ENCODE results near the gene TCHH.

TCHH gene

GRCh38 chr1:152111515-152111968 is 3.7 kb downstream of the TCHH start:
- peak; percentile 27 for ATAC-seq
- no peak for TF ChIP-seq BACH2 (CRISPR knock-in tag; IDR thresholded peaks at IDR 0.05; ENCODE audit: borderline replicate concordance)
- TF ChIP-seq ISL1 (CRISPR knock-in tag; IDR thresholded peaks at IDR 0.05), result no peak
- TF ChIP-seq PPARA (CRISPR knock-in tag; IDR thresholded peaks at IDR 0.05; ENCODE audit: borderline replicate concordance), result no peak
- TF ChIP-seq, protein P1, sequence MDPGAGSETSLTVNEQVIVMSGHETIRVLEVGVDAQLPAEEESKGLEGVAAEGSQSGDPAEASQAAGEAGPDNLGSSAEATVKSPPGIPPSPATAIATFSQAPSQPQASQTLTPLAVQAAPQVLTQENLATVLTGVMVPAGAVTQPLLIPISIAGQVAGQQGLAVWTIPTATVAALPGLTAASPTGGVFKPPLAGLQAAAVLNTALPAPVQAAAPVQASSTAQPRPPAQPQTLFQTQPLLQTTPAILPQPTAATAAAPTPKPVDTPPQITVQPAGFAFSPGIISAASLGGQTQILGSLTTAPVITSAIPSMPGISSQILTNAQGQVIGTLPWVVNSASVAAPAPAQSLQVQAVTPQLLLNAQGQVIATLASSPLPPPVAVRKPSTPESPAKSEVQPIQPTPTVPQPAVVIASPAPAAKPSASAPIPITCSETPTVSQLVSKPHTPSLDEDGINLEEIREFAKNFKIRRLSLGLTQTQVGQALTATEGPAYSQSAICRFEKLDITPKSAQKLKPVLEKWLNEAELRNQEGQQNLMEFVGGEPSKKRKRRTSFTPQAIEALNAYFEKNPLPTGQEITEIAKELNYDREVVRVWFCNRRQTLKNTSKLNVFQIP (CRISPR knock-in tag; IDR thresholded peaks at IDR 0.05; ENCODE audit: borderline replicate concordance, low read depth), result no peak
- TF ChIP-seq ZC3H10 (CRISPR knock-in tag; IDR thresholded peaks at IDR 0.05), result no peak
- TF ChIP-seq ZNF565 (CRISPR knock-in tag; conservative IDR thresholded peaks at IDR 0.05; ENCODE audit: low read depth), result no peak
- TF ChIP-seq, protein P2, sequence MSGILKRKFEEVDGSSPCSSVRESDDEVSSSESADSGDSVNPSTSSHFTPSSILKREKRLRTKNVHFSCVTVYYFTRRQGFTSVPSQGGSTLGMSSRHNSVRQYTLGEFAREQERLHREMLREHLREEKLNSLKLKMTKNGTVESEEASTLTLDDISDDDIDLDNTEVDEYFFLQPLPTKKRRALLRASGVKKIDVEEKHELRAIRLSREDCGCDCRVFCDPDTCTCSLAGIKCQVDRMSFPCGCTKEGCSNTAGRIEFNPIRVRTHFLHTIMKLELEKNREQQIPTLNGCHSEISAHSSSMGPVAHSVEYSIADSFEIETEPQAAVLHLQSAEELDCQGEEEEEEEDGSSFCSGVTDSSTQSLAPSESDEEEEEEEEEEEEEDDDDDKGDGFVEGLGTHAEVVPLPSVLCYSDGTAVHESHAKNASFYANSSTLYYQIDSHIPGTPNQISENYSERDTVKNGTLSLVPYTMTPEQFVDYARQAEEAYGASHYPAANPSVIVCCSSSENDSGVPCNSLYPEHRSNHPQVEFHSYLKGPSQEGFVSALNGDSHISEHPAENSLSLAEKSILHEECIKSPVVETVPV (CRISPR knock-in tag; IDR thresholded peaks at IDR 0.05), result no peak
- TF ChIP-seq ESRRG (CRISPR knock-in tag; IDR thresholded peaks at IDR 0.05), result no peak
- no peak for TF ChIP-seq ZFP30 (CRISPR knock-in tag; IDR thresholded peaks at IDR 0.05)
- TF ChIP-seq SNAI2 (CRISPR knock-in tag; IDR thresholded peaks at IDR 0.05), result no peak
- TF ChIP-seq, protein P3, sequence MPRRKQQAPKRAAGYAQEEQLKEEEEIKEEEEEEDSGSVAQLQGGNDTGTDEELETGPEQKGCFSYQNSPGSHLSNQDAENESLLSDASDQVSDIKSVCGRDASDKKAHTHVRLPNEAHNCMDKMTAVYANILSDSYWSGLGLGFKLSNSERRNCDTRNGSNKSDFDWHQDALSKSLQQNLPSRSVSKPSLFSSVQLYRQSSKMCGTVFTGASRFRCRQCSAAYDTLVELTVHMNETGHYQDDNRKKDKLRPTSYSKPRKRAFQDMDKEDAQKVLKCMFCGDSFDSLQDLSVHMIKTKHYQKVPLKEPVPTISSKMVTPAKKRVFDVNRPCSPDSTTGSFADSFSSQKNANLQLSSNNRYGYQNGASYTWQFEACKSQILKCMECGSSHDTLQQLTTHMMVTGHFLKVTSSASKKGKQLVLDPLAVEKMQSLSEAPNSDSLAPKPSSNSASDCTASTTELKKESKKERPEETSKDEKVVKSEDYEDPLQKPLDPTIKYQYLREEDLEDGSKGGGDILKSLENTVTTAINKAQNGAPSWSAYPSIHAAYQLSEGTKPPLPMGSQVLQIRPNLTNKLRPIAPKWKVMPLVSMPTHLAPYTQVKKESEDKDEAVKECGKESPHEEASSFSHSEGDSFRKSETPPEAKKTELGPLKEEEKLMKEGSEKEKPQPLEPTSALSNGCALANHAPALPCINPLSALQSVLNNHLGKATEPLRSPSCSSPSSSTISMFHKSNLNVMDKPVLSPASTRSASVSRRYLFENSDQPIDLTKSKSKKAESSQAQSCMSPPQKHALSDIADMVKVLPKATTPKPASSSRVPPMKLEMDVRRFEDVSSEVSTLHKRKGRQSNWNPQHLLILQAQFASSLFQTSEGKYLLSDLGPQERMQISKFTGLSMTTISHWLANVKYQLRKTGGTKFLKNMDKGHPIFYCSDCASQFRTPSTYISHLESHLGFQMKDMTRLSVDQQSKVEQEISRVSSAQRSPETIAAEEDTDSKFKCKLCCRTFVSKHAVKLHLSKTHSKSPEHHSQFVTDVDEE (CRISPR knock-in tag; IDR thresholded peaks at IDR 0.05), result no peak
- TF ChIP-seq CSDC2 (CRISPR knock-in tag; IDR thresholded peaks at IDR 0.05), result no peak
- TF ChIP-seq TCF4 (CRISPR knock-in tag; IDR thresholded peaks at IDR 0.05; ENCODE audit: borderline replicate concordance), result no peak

DNA sequence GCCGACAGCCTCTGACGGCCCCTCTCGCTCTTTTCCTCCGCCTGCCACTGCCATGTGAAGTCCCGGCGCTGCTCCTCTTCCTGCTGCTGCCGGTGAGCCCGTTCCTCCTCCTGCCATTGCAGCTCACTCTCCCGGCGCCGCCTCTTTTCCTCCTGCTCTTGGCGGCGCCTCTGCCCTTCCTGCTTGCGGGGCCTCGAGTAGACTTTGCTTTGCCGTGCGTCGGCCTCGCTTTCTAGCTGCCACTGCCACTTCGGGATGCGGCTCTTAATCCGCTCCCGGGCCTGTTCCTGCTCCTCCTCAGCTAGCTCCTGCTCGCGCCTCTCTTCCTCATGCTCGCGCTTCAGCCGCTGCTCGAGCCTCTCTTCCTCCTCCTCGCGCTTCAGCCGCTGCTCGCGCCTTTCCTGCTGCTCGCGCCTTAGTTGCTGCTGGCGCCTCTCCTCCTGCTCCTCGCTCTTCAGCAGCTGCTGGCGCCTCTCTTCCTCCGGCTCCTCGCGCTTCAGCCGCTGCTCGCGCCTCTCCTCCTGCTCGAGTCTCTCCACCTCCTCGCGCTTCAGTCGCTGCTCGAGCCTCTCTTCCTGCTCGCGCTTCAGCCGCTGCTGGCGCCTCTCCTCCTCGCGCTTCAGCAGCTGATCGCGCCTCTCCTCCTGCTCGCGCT is 4.3 kb downstream of the TCHH start:
- TF ChIP-seq, protein P3 (CRISPR knock-in tag; IDR thresholded peaks at IDR 0.05), result no peak
- TF ChIP-seq ESRRG (CRISPR knock-in tag; IDR thresholded peaks at IDR 0.05), result no peak
- TF ChIP-seq, protein P2 (CRISPR knock-in tag; IDR thresholded peaks at IDR 0.05), result no peak
- TF ChIP-seq BACH2 (CRISPR knock-in tag; IDR thresholded peaks at IDR 0.05; ENCODE audit: borderline replicate concordance), result no peak
- TF ChIP-seq ZNF70 (CRISPR knock-in tag; IDR thresholded peaks at IDR 0.05), result no peak
- no peak for TF ChIP-seq ZFP3 (CRISPR knock-in tag; IDR thresholded peaks at IDR 0.05)
- TF ChIP-seq PATZ1 (CRISPR knock-in tag; IDR thresholded peaks at IDR 0.05; ENCODE audit: borderline replicate concordance), result no peak
- TF ChIP-seq ARNTL (CRISPR knock-in tag; IDR thresholded peaks at IDR 0.05; ENCODE audit: borderline replicate concordance, low read depth), result no peak
- ATAC-seq, result peak; percentile 75

All from SK-N-SH treated with all-trans-retinoic acid at 6 μM for 48 hours (cell line).